Neural crest cell (in vitro differentiated cells): ENCODE measurements around the gene CYSRT1. TPM values are rescaled to one million over a fixed set of nuclear protein-coding genes. Genes with fewer than 3 reads are reported as not detected.

Experiments used
- DNase-seq: peaks from one replicate; pipeline ENCODE4 v3.0.0; 2021; ENCODE audit warnings: low read depth, mixed read lengths, low spot score
- H3K27ac Mint-ChIP-seq: one replicate; pipeline ENCODE4 v1.8.0; 2021; ENCODE audit warnings: mild to moderate bottlenecking, mixed read lengths; ENCODE audit not compliant: unreplicated experiment
- H3K27me3 Mint-ChIP-seq: 2 replicates; pipeline ENCODE4 v1.8.0; 2021; ENCODE audit warnings: low read depth, mild to moderate bottlenecking, mixed read lengths
- H3K36me3 Mint-ChIP-seq: 2 replicates; pipeline ENCODE4 v1.8.0; 2021; ENCODE audit warnings: low read depth, mild to moderate bottlenecking, mixed read lengths
- H3K4me1 Mint-ChIP-seq: 2 replicates; pipeline ENCODE4 v1.8.0; 2021; ENCODE audit warnings: mixed read lengths
- H3K4me3 Mint-ChIP-seq: one replicate; pipeline ENCODE4 v1.8.0; 2021; ENCODE audit warnings: mild to moderate bottlenecking, mixed read lengths
- H3K9me3 Mint-ChIP-seq: 2 replicates; pipeline ENCODE4 v1.8.0; 2021; ENCODE audit warnings: mixed read lengths
- total RNA-seq: library from RNA; stranded (reverse); gene quantifications from 2 replicates; pipeline ENCODE4 v1.2.1, GENCODE V29; 2021
- TF ChIP-seq, protein P1 (sequence below): fragments of 200-600 bp; sonication (generic); conservative IDR thresholded peaks from 2 replicates; pipeline ENCODE4 v1.5.0; 2021; ENCODE audit warnings: antibody characterized with exemption, mild to moderate bottlenecking

Gene CYSRT1
- total RNA-seq, 1 donor from 2014 or later = 1.2 TPM

DNA sequence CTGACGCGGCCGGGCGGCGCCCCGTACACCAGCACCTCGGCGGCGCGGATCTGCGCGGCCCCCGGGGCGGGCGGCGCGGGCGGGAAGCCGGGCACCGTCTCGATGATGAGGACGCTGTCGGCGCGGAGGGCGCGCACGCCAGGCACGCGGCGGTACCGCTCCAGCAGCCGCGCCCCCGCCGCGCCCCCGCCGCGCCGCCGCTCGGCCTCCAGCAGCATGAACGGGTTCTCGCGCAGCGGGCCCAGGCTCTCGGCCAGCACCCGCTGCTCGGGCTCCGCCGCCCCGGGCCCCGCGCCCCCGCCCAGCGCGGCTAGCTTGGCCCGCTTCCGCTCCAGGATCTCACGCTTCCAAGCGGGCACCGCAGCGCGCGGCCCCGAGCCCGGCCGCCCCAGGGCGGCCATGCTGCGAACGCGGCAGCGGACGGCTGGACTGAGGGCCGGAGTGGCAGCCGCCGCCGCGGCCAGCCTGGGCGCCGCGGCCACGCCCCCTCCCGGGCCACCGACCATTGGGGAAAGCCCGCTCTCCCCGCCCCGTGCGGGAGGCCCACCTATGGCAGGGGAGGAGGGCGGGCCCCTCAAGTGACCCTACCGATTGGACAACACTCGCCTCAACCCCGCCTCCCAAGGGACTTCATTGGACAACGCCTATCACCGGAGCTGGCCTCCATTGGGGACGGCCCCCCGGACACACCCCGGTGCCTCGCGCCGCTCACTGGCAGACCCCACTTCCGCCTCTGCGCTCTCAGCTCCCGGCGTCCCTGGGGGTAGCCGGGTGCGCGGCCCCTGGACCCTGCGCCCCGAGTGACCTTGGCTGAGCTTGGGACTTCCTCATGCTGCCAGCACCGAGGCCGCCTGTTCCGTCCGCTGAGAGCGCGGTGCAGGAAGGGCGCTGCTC is 24.4 kb upstream of the CYSRT1 start, which contains the start of gene TPRN:
Gene TPRN, minus strand, starts transcription at position 431 of the 894 bp plus-strand sequence. Its CDS starts 30 bp downstream, at position 401.
- Mint-ChIP-seq H3K27ac (peak within 1 kb of the TSS; percentile 81), H3K9me3 (no peaks in the 10 kb centered on the region), H3K27me3 (no peaks in the 10 kb centered on the region), H3K4me3 (peak within 1 kb of the TSS; percentile 91), H3K36me3 (no peaks in the 10 kb centered on the region), H3K4me1 (peaks cover 21% of the 10 kb centered on the region)
- TF ChIP-seq, protein P1, sequence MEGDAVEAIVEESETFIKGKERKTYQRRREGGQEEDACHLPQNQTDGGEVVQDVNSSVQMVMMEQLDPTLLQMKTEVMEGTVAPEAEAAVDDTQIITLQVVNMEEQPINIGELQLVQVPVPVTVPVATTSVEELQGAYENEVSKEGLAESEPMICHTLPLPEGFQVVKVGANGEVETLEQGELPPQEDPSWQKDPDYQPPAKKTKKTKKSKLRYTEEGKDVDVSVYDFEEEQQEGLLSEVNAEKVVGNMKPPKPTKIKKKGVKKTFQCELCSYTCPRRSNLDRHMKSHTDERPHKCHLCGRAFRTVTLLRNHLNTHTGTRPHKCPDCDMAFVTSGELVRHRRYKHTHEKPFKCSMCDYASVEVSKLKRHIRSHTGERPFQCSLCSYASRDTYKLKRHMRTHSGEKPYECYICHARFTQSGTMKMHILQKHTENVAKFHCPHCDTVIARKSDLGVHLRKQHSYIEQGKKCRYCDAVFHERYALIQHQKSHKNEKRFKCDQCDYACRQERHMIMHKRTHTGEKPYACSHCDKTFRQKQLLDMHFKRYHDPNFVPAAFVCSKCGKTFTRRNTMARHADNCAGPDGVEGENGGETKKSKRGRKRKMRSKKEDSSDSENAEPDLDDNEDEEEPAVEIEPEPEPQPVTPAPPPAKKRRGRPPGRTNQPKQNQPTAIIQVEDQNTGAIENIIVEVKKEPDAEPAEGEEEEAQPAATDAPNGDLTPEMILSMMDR = no peak
- peak; percentile 98 for DNase-seq

DNA sequence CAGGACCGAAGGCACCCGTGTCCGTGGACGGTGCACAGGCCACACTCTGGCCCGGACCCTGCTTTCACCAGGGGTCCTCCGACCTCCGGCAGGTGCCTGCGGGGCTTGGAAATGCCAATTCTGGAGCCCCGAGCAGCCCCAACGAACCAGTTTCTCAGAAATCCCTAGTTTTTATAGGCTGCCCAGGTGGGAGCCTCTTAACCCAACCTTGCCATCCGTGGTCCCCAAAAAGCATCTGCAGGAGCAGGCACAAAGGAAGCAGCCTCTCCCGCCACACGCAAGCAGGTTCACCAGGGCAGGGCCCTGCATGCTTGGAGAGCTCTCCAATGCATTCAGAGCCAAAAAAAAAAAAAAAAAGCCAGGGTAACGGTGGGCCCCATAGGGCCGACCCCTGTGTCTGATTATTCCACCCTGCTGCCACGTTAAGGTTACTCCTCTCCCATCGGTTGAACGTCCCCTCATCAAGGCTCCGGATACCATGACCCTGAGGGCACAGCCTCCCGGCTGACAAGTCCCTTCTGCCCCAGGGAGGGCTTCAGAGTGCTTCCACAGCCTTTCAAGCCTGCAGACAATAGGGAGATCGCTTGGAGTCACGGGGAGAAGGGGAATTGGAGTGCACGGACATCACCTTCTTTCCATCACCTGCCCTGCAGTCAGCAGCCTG is 23.6 kb upstream of the CYSRT1 start:
- Mint-ChIP-seq H3K27me3 (no peaks in the 10 kb centered on the region), H3K27ac (peak overlapping the region; percentile 81), H3K36me3 (no peaks in the 10 kb centered on the region), H3K4me1 (peaks cover 28% of the 10 kb centered on the region), H3K4me3 (peak overlapping the region; percentile 90), H3K9me3 (no peaks in the 10 kb centered on the region)
- TF ChIP-seq, protein P1 = no peak
- DNase-seq = no peak

DNA sequence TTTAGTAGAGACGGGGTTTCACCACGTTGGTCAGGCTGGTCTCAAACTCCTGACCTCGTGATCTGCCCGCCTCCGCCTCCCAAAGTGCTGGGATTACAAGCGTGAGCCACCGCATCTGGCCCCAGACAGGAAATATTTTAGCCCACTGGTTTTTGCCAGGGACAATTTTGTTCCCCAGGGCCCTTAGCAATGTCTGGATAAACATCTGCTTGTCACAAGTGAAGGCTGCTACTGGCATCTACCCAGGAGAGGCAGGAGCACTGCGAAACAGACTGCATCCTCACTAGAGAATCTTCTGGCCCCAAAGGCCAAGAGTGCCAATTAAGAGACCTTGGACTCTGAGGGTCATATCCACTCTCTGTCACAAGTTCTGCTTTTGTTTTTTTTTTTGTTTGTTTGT is 22.0 kb upstream of the CYSRT1 start:
- H3K27ac Mint-ChIP-seq = no peak overlapping the region
- no peaks in the 10 kb centered on the region for H3K27me3 Mint-ChIP-seq
- H3K9me3 Mint-ChIP-seq = no peaks in the 10 kb centered on the region
- peaks cover 7% of the 10 kb centered on the region for H3K36me3 Mint-ChIP-seq
- H3K4me3 Mint-ChIP-seq = peak overlapping the region; percentile 66
- H3K4me1 Mint-ChIP-seq = peaks cover 42% of the 10 kb centered on the region
- no peak for DNase-seq
- TF ChIP-seq, protein P1 = no peak

DNA sequence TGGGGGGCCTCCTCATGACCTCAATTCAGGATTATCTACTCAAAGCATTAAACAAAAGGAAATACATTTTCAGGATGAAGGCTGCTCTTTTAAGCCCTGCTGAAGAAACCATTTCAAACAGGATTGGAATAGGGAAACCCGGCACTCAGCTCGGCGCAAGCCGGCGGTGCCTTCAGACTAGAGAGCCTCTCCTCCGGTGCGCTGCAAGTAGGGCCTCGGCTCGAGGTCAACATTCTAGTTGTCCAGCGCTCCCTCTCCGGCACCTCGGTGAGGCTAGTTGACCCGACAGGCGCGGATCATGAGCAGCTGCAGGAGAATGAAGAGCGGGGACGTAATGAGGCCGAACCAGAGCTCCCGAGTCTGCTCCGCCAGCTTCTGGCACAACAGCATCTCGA is 20.2 kb upstream of the CYSRT1 start:
- DNase-seq = no peak
- H3K4me1 Mint-ChIP-seq = peaks cover 42% of the 10 kb centered on the region
- peak overlapping the region; percentile 94 for H3K4me3 Mint-ChIP-seq
- no peaks in the 10 kb centered on the region for H3K9me3 Mint-ChIP-seq
- peaks cover 7% of the 10 kb centered on the region for H3K36me3 Mint-ChIP-seq
- no peaks in the 10 kb centered on the region for H3K27me3 Mint-ChIP-seq
- H3K27ac Mint-ChIP-seq = peak overlapping the region; percentile 94
- TF ChIP-seq, protein P1 = no peak

DNA sequence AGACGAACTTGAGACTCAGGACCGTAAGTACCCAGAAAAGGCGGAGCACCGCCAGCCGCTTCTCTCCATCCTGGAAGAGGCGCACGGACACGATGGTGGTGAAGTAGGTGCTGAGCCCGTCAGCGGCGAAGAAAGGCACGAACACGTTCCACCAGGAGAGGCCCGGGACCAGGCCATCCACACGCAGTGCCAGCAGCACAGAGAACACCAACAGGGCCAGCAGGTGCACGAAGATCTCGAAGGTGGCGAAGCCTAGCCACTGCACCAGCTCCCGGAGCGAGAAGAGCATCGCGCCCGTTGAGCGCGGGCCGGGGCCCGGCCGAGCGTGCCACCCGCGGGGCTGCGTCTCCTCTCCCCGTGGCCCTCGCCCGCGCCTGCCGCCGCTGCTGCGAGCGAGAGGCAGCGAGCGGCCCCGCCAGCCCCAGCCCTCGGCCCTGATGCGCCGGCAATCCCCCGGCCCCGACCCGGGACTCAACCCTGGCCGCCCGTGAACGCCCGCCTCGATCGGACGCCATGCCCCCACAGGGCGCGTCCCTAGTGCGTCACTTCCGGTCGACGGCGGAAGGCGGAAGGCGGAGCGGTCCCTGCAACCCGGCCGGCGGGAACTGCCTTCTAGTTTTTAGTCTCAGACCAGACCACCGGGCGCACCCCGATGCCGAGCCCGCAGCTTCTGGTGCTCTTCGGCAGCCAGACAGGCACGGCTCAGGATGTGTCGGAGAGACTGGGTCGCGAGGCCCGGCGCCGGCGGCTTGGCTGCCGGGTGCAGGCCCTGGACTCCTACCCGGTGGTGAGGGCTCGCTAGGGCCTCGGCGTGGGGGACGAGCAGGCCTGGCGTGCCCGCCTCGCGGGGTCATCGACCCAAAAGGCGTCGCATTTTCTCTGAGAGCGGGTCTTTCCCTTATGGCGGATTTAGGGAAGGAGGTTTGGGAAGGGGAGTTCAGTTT is 19.6 kb upstream of the CYSRT1 start, which contains the start of the genes NDOR1 and TMEM203:
Gene NDOR1, plus strand, starts transcription at position 575 of the 944 bp plus-strand sequence. Its CDS starts 78 bp downstream, at position 653.
Gene TMEM203, minus strand, starts transcription at position 523 of the 944 bp plus-strand sequence. Its CDS starts 234 bp downstream, at position 289.
- Mint-ChIP-seq H3K9me3 (no peaks in the 10 kb centered on the region), H3K27me3 (no peaks in the 10 kb centered on the region), H3K4me1 (peaks cover 42% of the 10 kb centered on the region), H3K4me3 (peak within 1 kb of the TSS; percentile 94), H3K36me3 (peaks cover 7% of the 10 kb centered on the region), H3K27ac (peak within 1 kb of the TSS; percentile 94)
- DNase-seq = peak; percentile 92
- TF ChIP-seq, protein P1 = no peak
